IMR-90 (cell line): ENCODE data around the gene PSEN1. TPM values are rescaled to one million over a fixed set of nuclear protein-coding genes. Genes with fewer than 3 reads are reported as not detected.

Experiments used
- ATAC-seq: fragments of 200-7000 bp; cut with Tn5 transposase; 2 replicates; pipeline ENCODE4 v1.9.1; 2020; ENCODE audit warnings: low read depth, mild to moderate bottlenecking, moderate library complexity
- BruUV-seq: library from RNA; stranded (reverse); fragments of 400-500 nt; replicated peaks from 2 replicates; lab custom pipeline; 2021; lab: Mats Ljungman, UMichigan
- CTCF ChIA-PET: fragments of 300-600 bp; formaldehyde crosslinking; extraction: SDS; loops from one replicate; lab custom pipeline; 2021; ENCODE audit warnings: antibody characterized with exemption; lab: Yijun Ruan, JAX
- POLR2A ChIA-PET: fragments of 300-600 bp; sonication (Branson Sonifier 250); formaldehyde crosslinking; loops from one replicate; lab custom pipeline; 2022; ENCODE audit warnings: antibody characterized with exemption; ENCODE audit not compliant: unreplicated experiment; lab: Charles Lee
- DNase-seq: peaks from one replicate; pipeline ENCODE4 v3.0.0; 2013
- H2AFZ ChIP-seq: replicated peaks from 2 replicates; pipeline ENCODE3; 2013; ENCODE audit warnings: low read length, mild to moderate bottlenecking; ENCODE audit not compliant: poor library complexity
- H2AK5ac ChIP-seq: 2 replicates; pipeline ENCODE4 v1.6.1; 2013; ENCODE audit warnings: low read depth, low read length, inconsistent platforms
- H2AK9ac ChIP-seq: replicated peaks from 2 replicates; pipeline ENCODE3; 2013; ENCODE audit warnings: mild to moderate bottlenecking, low read depth, low read length, moderate library complexity; ENCODE audit not compliant: poor library complexity
- H2BK120ac ChIP-seq: 2 replicates; pipeline ENCODE4 v1.6.1; 2013; ENCODE audit warnings: low read depth, low read length, inconsistent platforms
- H2BK15ac ChIP-seq: 3 replicates; pipeline ENCODE4 v1.6.1; 2013; ENCODE audit warnings: low read depth, low read length, inconsistent platforms
- H2BK20ac ChIP-seq: 2 replicates; pipeline ENCODE4 v1.6.1; 2013; ENCODE audit warnings: low read depth, mild to moderate bottlenecking, inconsistent platforms, low read length, moderate library complexity
- H2BK5ac ChIP-seq: 2 replicates; pipeline ENCODE4 v1.6.1; 2013; ENCODE audit warnings: mild to moderate bottlenecking, low read depth, low read length, inconsistent platforms; ENCODE audit not compliant: poor library complexity, severe bottlenecking
- H3K14ac ChIP-seq: replicated peaks from 2 replicates; pipeline ENCODE4 v1.6.1; 2013; ENCODE audit warnings: low read depth, low read length, inconsistent platforms
- H3K18ac ChIP-seq: 2 replicates; pipeline ENCODE4 v1.6.1; 2013; ENCODE audit warnings: low read depth, low read length, control low read depth
- H3K23ac ChIP-seq: 2 replicates; pipeline ENCODE4 v1.6.1; 2013; ENCODE audit warnings: low read depth, low read length, inconsistent platforms
- H3K27ac ChIP-seq: 2 replicates; pipeline ENCODE4 v1.5.1; 2013; ENCODE audit warnings: mild to moderate bottlenecking, control low read depth, low read length; ENCODE audit not compliant: insufficient read depth
- H3K27me3 ChIP-seq: 2 replicates; pipeline ENCODE4 v1.6.1; 2013; ENCODE audit warnings: low read length; ENCODE audit not compliant: control insufficient read depth, insufficient read depth
- H3K36me3 ChIP-seq: 2 replicates; pipeline ENCODE4 v1.6.1; 2013; ENCODE audit warnings: low read length, mixed read lengths; ENCODE audit not compliant: control insufficient read depth, insufficient read depth
- H3K4ac ChIP-seq: 2 replicates; pipeline ENCODE4 v1.6.1; 2013; ENCODE audit warnings: low read depth, low read length, inconsistent platforms
- H3K4me1 ChIP-seq: 2 replicates; pipeline ENCODE4 v1.6.1; 2013; ENCODE audit warnings: low read length, mixed read lengths; ENCODE audit not compliant: control insufficient read depth, insufficient read depth
- H3K4me2 ChIP-seq: 2 replicates; pipeline ENCODE4 v1.6.1; 2013; ENCODE audit warnings: low read depth, mild to moderate bottlenecking, control low read depth, low read length, moderate library complexity
- H3K4me3 ChIP-seq: 2 replicates; pipeline ENCODE4 v1.5.1; 2013; ENCODE audit warnings: low read depth, mild to moderate bottlenecking, control low read depth, low read length, moderate library complexity; ENCODE audit not compliant: insufficient read depth
- H3K56ac ChIP-seq: 2 replicates; pipeline ENCODE4 v1.6.1; 2013; ENCODE audit warnings: low read length, inconsistent platforms; ENCODE audit not compliant: insufficient read depth; ENCODE audit errors: extremely low read depth
- H3K79me1 ChIP-seq, 2 experiments: 2 replicates each; pipeline ENCODE4 v1.6.1; 2013; ENCODE audit warnings: low read length in 2 of 2, inconsistent platforms in 1 of 2, low read depth in 1 of 2
- H3K9ac ChIP-seq: 2 replicates; pipeline ENCODE4 v1.6.1; 2013; ENCODE audit warnings: low read depth, low read length, control low read depth
- H3K9me1 ChIP-seq: 2 replicates; pipeline ENCODE4 v1.6.1; 2013; ENCODE audit warnings: low read length, inconsistent platforms; ENCODE audit not compliant: insufficient read depth
- H3K9me3 ChIP-seq: 2 replicates; pipeline ENCODE4 v1.6.1; 2013; ENCODE audit warnings: low read length; ENCODE audit not compliant: control insufficient read depth, insufficient read depth
- H4K20me1 ChIP-seq: 2 replicates; pipeline ENCODE4 v1.6.1; 2013; ENCODE audit warnings: low read length, inconsistent platforms; ENCODE audit not compliant: insufficient read depth
- H4K5ac ChIP-seq: 2 replicates; pipeline ENCODE4 v1.6.1; 2013; ENCODE audit warnings: mild to moderate bottlenecking, low read depth, low read length, control low read depth
- H4K8ac ChIP-seq, 2 experiments: 2 replicates each; pipeline ENCODE4 v1.6.1; 2013; ENCODE audit warnings: low read depth in 2 of 2, low read length in 2 of 2, control low read depth in 1 of 2, inconsistent platforms in 1 of 2
- H4K91ac ChIP-seq: 2 replicates; pipeline ENCODE4 v1.6.1; 2013; ENCODE audit warnings: low read depth, low read length, inconsistent platforms; ENCODE audit not compliant: insufficient read depth
- BHLHE40 ChIP-seq: fragments of 150-350 bp; IDR thresholded peaks from 2 replicates; pipeline ENCODE4 v1.6.1; 2016; ENCODE audit warnings: mild to moderate bottlenecking, low read depth, low read length
- MAZ ChIP-seq: IDR thresholded peaks from 2 replicates; pipeline ENCODE4 v1.6.1; 2012; ENCODE audit warnings: low read depth, mild to moderate bottlenecking, low read length, improper control_type of control experiment, moderate library complexity, borderline replicate concordance
- MXI1 ChIP-seq: IDR thresholded peaks from 2 replicates; pipeline ENCODE4 v1.6.1; 2012; ENCODE audit warnings: low read depth, mild to moderate bottlenecking, low read length, moderate library complexity, borderline replicate concordance
- NFE2L2 ChIP-seq: fragments of 150-350 bp; IDR thresholded peaks from 2 replicates; pipeline ENCODE4 v1.6.1; 2016; ENCODE audit warnings: low read depth, mild to moderate bottlenecking, low read length
- RFX5 ChIP-seq: IDR thresholded peaks from 2 replicates; pipeline ENCODE4 v1.8.0; 2012; ENCODE audit warnings: low read depth, mild to moderate bottlenecking, low read length, moderate library complexity
- SMC3 ChIP-seq: fragments of 150-350 bp; IDR thresholded peaks from 2 replicates; pipeline ENCODE4 v1.6.1; 2016; ENCODE audit warnings: low read depth, mild to moderate bottlenecking, antibody characterized with exemption, low read length, moderate library complexity
- WGBS, 2 experiments: methylation state at CpG; one replicate each; pipeline versions ENCODE4 v1.1.5 to v1.1.7; 2013; ENCODE audit warnings: missing lambda C conversion rate in 2 of 2; ENCODE audit not compliant: insufficient read length in 1 of 2; ENCODE audit errors: extremely low coverage in 2 of 2; 5-methylcytosine and 5-hydroxymethylcytosine counted together
- dilution Hi-C: fragments of 300-500 bp; cut with HindIII; formaldehyde crosslinking; loops from one replicate; pipeline ENCODE4 v1.14.3; 2018; ENCODE audit warnings: low sequenced_read_pairs; ENCODE audit not compliant: unreplicated experiment
- in situ Hi-C: fragments of 300-500 bp; cut with MboI; formaldehyde crosslinking; loops from 3 replicates; pipeline ENCODE4 v1.14.3; 2019; ENCODE audit warnings: low sequenced_read_pairs, inconsistent platforms, mixed read lengths
- intact Hi-C: fragments of 100-400 bp; cut with micrococcal nuclease; formaldehyde crosslinking; loops from 2 replicates; pipeline ENCODE4 v1.10.0; 2022
- polyA plus RNA-seq, 3 experiments: library from polyadenylated mRNA; depleted of rRNA; stranded (reverse); fragments of >200 nt; gene quantifications; 2 replicates each; pipeline ENCODE4 v1.2.3, GENCODE V29; 2012; ENCODE audit warnings: low replicate concordance in 1 of 3
- total RNA-seq: library from RNA; depleted of rRNA; stranded (reverse); fragments of >200 nt; gene quantifications from 2 replicates; pipeline ENCODE4 v1.2.3, GENCODE V29; 2012
- TF ChIP-seq, protein P1 (sequence below): fragments of 150-350 bp; IDR thresholded peaks from 2 replicates; pipeline ENCODE4 v1.6.1; 2017; ENCODE audit warnings: mild to moderate bottlenecking, antibody characterized with exemption, low read length, low read depth

PSEN1 gene
- total and polyA plus RNA-seq, 2 of the 4 experiments (the other 2 are of a cell fraction): 14.8 to 62.7 TPM

DNA sequence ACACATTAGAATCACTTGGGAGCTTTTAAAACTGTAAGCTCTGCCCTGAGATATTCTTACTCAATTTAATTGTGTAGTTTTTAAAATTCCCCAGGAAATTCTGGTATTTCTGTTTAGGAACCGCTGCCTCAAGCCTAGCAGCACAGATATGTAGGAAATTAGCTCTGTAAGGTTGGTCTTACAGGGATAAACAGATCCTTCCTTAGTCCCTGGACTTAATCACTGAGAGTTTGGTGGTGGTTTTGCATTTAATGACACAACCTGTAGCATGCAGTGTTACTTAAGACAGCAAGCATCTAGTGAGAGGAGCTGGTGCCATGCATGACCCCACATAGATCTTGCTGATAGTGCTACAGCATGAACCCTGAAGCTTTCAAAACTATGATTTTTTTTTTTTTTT, 81.1 kb downstream of the PSEN1 start:
- H4K8ac ChIP-seq: no peak overlapping the region
- no peak overlapping the region for H2AFZ ChIP-seq
- no peak overlapping the region for H2BK120ac ChIP-seq
- TF ChIP-seq, protein P1, sequence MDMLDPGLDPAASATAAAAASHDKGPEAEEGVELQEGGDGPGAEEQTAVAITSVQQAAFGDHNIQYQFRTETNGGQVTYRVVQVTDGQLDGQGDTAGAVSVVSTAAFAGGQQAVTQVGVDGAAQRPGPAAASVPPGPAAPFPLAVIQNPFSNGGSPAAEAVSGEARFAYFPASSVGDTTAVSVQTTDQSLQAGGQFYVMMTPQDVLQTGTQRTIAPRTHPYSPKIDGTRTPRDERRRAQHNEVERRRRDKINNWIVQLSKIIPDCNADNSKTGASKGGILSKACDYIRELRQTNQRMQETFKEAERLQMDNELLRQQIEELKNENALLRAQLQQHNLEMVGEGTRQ: no peak
- TF ChIP-seq NFE2L2: no peak
- TF ChIP-seq BHLHE40: no peak
- no peak for TF ChIP-seq SMC3
- no peak for TF ChIP-seq RFX5
- TF ChIP-seq MAZ: no peak
- TF ChIP-seq MXI1: no peak
- H2BK20ac ChIP-seq: no peak overlapping the region
- H3K27ac ChIP-seq: no peak overlapping the region
- 0 out of 2 replicates have a peak, but pooled peaks cover 5% of the 10 kb centered on the region for H3K9me1 ChIP-seq
- ChIA-PET POLR2A (no interaction called here), CTCF (no interaction called here)
- no peaks in the 10 kb centered on the region; the same call in 1 of the 2 replicates for H4K20me1 ChIP-seq
- peaks cover 0 to 16% of the 10 kb centered on the region in 2 experiments; a peak in 1 of 4 replicates for H3K79me1 ChIP-seq
- in situ Hi-C loops: no loop called here
- peaks cover 36% of the 10 kb centered on the region for H3K36me3 ChIP-seq
- H3K56ac ChIP-seq: no peak overlapping the region
- H2BK5ac ChIP-seq: no peak overlapping the region
- H3K9ac ChIP-seq: no peak overlapping the region
- H2BK15ac ChIP-seq: no peak overlapping the region
- no peak overlapping the region for H3K23ac ChIP-seq
- no peak overlapping the region for H4K91ac ChIP-seq
- no peak overlapping the region for H2AK9ac ChIP-seq
- no CpG with 5 or more reads among the region's 1 CpG for WGBS, 2 experiments
- no peak overlapping the region for H2AK5ac ChIP-seq
- peaks cover 6% of the 10 kb centered on the region for H3K4me1 ChIP-seq
- H3K18ac ChIP-seq: no peak overlapping the region
- no peak overlapping the region for H3K4ac ChIP-seq
- DNase-seq (no peak), ATAC-seq (no peak)
- H3K27me3 ChIP-seq: no peaks in the 10 kb centered on the region
- no peak overlapping the region for H3K4me3 ChIP-seq
- no peaks in the 10 kb centered on the region for H3K9me3 ChIP-seq
- H3K14ac ChIP-seq: no peak overlapping the region
- dilution Hi-C loops: no loop called here
- BruUV-seq: no TSS peak
- intact Hi-C loops: no loop called here
- no peak overlapping the region for H3K4me2 ChIP-seq
- no peak overlapping the region for H4K5ac ChIP-seq
